Ovary (tissue), 3 donors: ENCODE data around the gene ABCG1.

Experiments
- CTCF ChIP-seq, 3 donors: fragments of 450-650 bp in 2 of 3; fragments of 200-600 bp in 1 of 3; IDR thresholded peaks; one replicate each; pipeline versions ENCODE4 v1.5.1 to v1.8.0; 2016 to 2022; ENCODE audit warnings: antibody characterized with exemption in 3 of 3, mild to moderate bottlenecking in 1 of 3
- EP300 ChIP-seq: sonication (generic); formaldehyde crosslinking; IDR thresholded peaks from one replicate; pipeline ENCODE4 v1.6.1; 2017; ENCODE audit warnings: antibody characterized with exemption
- POLR2A ChIP-seq: fragments of 450-650 bp; IDR thresholded peaks from one replicate; pipeline ENCODE4 v1.6.1; 2017; ENCODE audit warnings: antibody characterized with exemption, mild to moderate bottlenecking, moderate library complexity
- donor health status: DM: no; HTN: no; CAD: no.

GRCh38 chr21:42214921-42215320 is 4.0 kb upstream of the ABCG1 start:
- no peak for TF ChIP-seq EP300
- TF ChIP-seq CTCF (IDR thresholded peaks at IDR 0.05), result no peak
- no peak for TF ChIP-seq POLR2A
